Upper lobe of left lung (tissue), 6 donors: ENCODE measurements around the gene NARF. TPM values are rescaled to one million over a fixed set of nuclear protein-coding genes. Genes with fewer than 3 reads are reported as not detected.

Source experiments
- ATAC-seq, 2 donors: fragments of 200-7000 bp; cut with Tn5 transposase; one replicate each; pipeline ENCODE4 v1.9.1; 2022; ENCODE audit warnings: mild to moderate bottlenecking in 2 of 2, moderate library complexity in 2 of 2; ENCODE audit not compliant: low FRiP score in 2 of 2
- DNase-seq, 2 donors: peaks; one replicate each; pipeline ENCODE4 v3.0.0-alpha.2; 2019 to 2020
- H3K27ac ChIP-seq, 4 donors: fragments of 200-600 bp; sonication (generic); one replicate each; pipeline ENCODE4 v1.5.1; 2016 to 2019
- H3K27me3 ChIP-seq, 4 donors: fragments of 200-600 bp; sonication (generic); one replicate each; pipeline ENCODE4 v1.5.1; 2017 to 2019
- H3K36me3 ChIP-seq, 4 donors: fragments of 200-600 bp; sonication (generic); one replicate each; pipeline ENCODE4 v1.5.1; 2016 to 2019
- H3K4me1 ChIP-seq, 4 donors: fragments of 200-600 bp; sonication (generic); one replicate each; pipeline ENCODE4 v1.5.1; 2018 to 2019
- H3K4me3 ChIP-seq, 4 donors: fragments of 200-600 bp; sonication (generic); one replicate each; pipeline ENCODE4 v1.5.1; 2017 to 2019; ENCODE audit warnings: mild to moderate bottlenecking in 2 of 4, moderate library complexity in 1 of 4
- H3K9me3 ChIP-seq, 4 donors: fragments of 200-600 bp; sonication (generic); one replicate each; pipeline ENCODE4 v1.5.1; 2018 to 2019
- CTCF ChIP-seq, 6 experiments: fragments of 450-650 bp in 4 of 6; fragments of 200-600 bp in 2 of 6; sonication (generic) in 2 of 6; IDR thresholded peaks; one replicate each; pipeline ENCODE4 v1.5.1; 2016 to 2019; ENCODE audit warnings: antibody characterized with exemption in 6 of 6
- EP300 ChIP-seq, 4 donors: sonication (generic); formaldehyde crosslinking; IDR thresholded peaks; one replicate each; pipeline ENCODE4 v1.5.1; 2017; ENCODE audit warnings: antibody characterized with exemption in 4 of 4, control low read depth in 2 of 4
- POLR2A ChIP-seq, 4 donors: fragments of 450-650 bp; IDR thresholded peaks; one replicate each; pipeline ENCODE4 v1.5.1; 2016 to 2017; ENCODE audit warnings: antibody characterized with exemption in 4 of 4, mild to moderate bottlenecking in 2 of 4
- POLR2AphosphoS5 ChIP-seq, 2 donors: sonication (generic); formaldehyde crosslinking; IDR thresholded peaks; one replicate each; pipeline ENCODE4 v1.5.1; 2017; ENCODE audit warnings: antibody characterized with exemption in 2 of 2
- WGBS, 2 donors: methylation state at CpG; one replicate each; pipeline ENCODE4 v1.1.5; 2017 to 2018; 5-methylcytosine and 5-hydroxymethylcytosine counted together
- total RNA-seq, 6 donors: library from RNA; depleted of rRNA in 4 of 6; stranded (reverse); fragments of >200 nt in 4 of 6; gene quantifications; one replicate each; pipeline versions ENCODE4 v1.1.0 to v1.2.1, GENCODE V29; 2016 to 2021
- donor health status: DM: no; HTN: no; CAD: no; lungs with moderate emphysema.
- donor health status: DM: no; HTN: yes; CAD: no; lungs with severe emphysema.

Gene NARF
- total RNA-seq, 6 donors from 2014 or later, result 28.9 to 77.8 (median 62.6) TPM

DNA sequence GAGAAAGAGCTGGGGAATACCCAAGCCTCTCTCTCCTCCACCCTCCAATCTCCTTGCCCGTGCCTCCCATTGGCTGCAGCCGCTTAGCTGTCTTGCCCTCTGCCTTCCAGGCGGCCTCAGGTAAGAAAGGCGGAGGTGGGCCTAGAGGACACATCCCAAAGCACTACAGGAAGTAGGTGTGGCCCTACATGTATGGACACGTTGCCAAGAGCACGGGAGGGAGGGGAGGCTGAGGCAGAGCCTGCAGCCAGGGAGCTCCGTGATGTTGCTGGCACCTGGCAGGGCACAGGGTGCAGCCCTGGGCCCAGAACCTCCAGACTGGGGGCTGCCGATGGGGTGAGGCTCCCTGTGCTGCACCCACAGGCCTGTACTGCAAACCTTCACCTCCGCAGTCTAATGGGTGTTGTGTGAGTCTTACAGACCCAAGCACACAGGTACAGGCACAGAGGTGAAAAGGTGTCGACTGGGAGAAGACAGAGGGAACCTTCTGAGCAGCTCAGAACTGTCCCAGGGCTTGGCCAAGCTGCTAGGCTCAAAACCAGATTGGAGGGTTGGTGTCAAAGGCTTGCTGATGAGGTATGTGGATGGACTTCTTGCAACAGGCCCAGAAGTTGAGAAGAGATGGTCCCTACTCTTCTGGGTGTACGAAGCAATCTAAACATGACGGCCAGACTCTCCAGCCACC, 37.4 kb downstream of the NARF start:
- Histone ChIP-seq H3K4me1 (peaks cover 17 to 39% (median 25%) of the 10 kb centered on the region in 4 donors), H3K27me3 (no peaks in the 10 kb centered on the region), H3K4me3 (no peak overlapping the region), H3K36me3 (no peaks in the 10 kb centered on the region), H3K27ac (peak overlapping the region; percentile 81 to 91 (median 84)), H3K9me3 (no peaks in the 10 kb centered on the region)
- 59 to 64% methylated on average over 9 to 12 of the region's 12 CpGs for WGBS, 2 donors
- TF ChIP-seq POLR2A (IDR thresholded peaks at IDR 0.05), result no peak
- TF ChIP-seq EP300 (IDR thresholded peaks at IDR 0.05), result no peak
- TF ChIP-seq POLR2AphosphoS5 (IDR thresholded peaks at IDR 0.05), result no peak
- TF ChIP-seq CTCF (IDR thresholded peaks at IDR 0.05), result no peak
- ATAC-seq (no peak), DNase-seq (no peak)

- Histone ChIP-seq H3K4me3 (peak overlapping the region; percentile 46 to 69 (median 54)), H3K36me3 (no peaks in the 10 kb centered on the region), H3K9me3 (no peaks in the 10 kb centered on the region), H3K27ac (peak overlapping the region; percentile 81 to 91 (median 84)), H3K27me3 (no peaks in the 10 kb centered on the region), H3K4me1 (peaks cover 17 to 39% (median 25%) of the 10 kb centered on the region in 4 donors)
- peak; percentile 73 to 87 for TF ChIP-seq POLR2AphosphoS5 (IDR thresholded peaks at IDR 0.05)
- no peak for TF ChIP-seq EP300 (IDR thresholded peaks at IDR 0.05)
- TF ChIP-seq CTCF (IDR thresholded peaks at IDR 0.05), result peak in 2 of 6 experiments; percentile 9 to 41
- TF ChIP-seq POLR2A (IDR thresholded peaks at IDR 0.05), result peak in 2 of 4 donors; percentile 54 to 83
- WGBS, 2 donors, result 10 to 31% methylated on average over 29 to 34 of the region's 83 CpGs
- ATAC-seq, result peak; percentile 81 to 93
- DNase-seq, result peak; percentile 99
Measured at GRCh38 chr17:82496529-82497434, 38.2 kb downstream of the NARF start.

DNA sequence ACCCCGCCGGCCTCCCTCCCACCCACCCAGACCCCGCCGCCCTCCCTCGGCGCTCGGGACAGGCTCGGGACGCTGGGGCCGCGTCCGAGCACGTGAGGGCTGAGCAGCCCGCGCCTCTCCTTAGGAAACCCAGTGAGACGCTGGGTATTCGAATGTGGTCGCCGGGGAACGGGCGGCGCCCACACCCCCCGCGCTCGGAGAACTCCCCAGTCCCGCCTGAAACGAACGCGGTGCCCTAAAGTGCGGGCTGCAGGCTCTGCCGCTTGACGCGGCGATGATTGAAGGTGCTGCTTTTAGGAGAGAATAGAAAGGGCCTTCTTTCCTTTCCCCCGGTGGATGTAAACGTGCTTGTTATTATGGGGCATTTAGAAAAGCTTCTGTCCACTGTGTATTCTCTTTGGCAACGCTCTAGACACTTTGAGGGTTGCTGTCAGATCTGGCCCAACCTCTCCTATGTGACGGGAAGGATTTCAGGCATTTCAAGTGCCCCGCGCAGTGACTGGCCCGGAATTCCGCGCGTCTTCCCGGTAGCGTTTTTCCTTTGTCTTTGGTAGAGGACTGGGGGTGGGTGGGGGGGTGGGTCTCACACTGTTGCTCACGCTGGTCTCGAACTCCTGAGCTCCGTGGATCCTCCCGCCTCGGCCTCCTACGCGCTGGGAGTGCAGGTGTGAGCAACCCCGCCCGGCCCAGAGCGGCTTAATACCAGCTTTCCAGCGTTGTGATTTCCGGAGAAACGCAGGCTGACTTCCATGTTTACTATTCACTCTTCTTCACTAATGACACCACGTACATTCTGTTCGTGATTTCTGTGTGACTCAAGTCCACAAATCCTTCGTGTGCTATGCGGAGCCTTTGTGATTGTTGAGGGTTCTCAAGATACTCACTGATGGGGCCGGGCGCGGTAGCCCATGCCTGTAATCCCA, 39.2 kb downstream of the NARF start:
- H3K36me3 ChIP-seq, result no peaks in the 10 kb centered on the region
- TF ChIP-seq POLR2A (IDR thresholded peaks at IDR 0.05) (no peak), POLR2AphosphoS5 (IDR thresholded peaks at IDR 0.05) (no peak), EP300 (IDR thresholded peaks at IDR 0.05) (no peak), CTCF (IDR thresholded peaks at IDR 0.05) (no peak)

GRCh38 chr17:82502207-82502606, 43.7 kb downstream of the NARF start:
- TF ChIP-seq EP300 (IDR thresholded peaks at IDR 0.05) (no peak), POLR2AphosphoS5 (IDR thresholded peaks at IDR 0.05) (no peak)
- Histone ChIP-seq H3K4me3 (no peak overlapping the region), H3K9me3 (no peaks in the 10 kb centered on the region), H3K36me3 (no peaks in the 10 kb centered on the region), H3K27me3 (no peaks in the 10 kb centered on the region), H3K27ac (no peak overlapping the region), H3K4me1 (peaks cover 4 to 9% (median 7%) of the 10 kb centered on the region in 4 donors)
- DNase-seq (no peak), ATAC-seq (no peak)
- WGBS, 2 donors, result 34 to 49% methylated on average over 8 of the region's 8 CpGs

More for the DNA sequence above, 39.2 kb downstream of the NARF start:
- H3K9me3 ChIP-seq, result no peaks in the 10 kb centered on the region
- H3K4me1 ChIP-seq, result peaks cover 17 to 39% (median 25%) of the 10 kb centered on the region in 4 donors
- WGBS, 2 donors, result 7 to 16% methylated on average over 29 to 58 of the region's 66 CpGs
- H3K27me3 ChIP-seq, result no peaks in the 10 kb centered on the region
- peak; percentile 20 to 62 for ATAC-seq
- peak overlapping the region; percentile 81 to 91 (median 84) for H3K27ac ChIP-seq
- peak; percentile 53 to 89 for DNase-seq
- peak overlapping the region; percentile 46 to 69 (median 54) for H3K4me3 ChIP-seq
